HCT116 (cell line): ENCODE measurements around the gene GPX2. TPM values are rescaled to one million over a fixed set of nuclear protein-coding genes. Genes with fewer than 3 reads are reported as not detected.

Experiments used
- ATAC-seq: fragments of 200-7000 bp; cut with Tn5 transposase; 2 replicates; pipeline ENCODE4 v1.9.1; 2020; ENCODE audit warnings: mild to moderate bottlenecking, moderate library complexity
- BruUV-seq: library from RNA; stranded (reverse); fragments of 400-500 nt; replicated peaks from 2 replicates; lab custom pipeline; 2021; lab: Mats Ljungman, UMichigan
- CTCF ChIA-PET: fragments of 300-600 bp; sonication (Branson Sonifier 250); formaldehyde crosslinking; loops from one replicate; lab custom pipeline; 2021; ENCODE audit warnings: antibody characterized with exemption; lab: Charles Lee
- POLR2A ChIA-PET: fragments of 300-600, 350-600 bp; sonication (Branson Sonifier 250); formaldehyde crosslinking; loops from one replicate; lab custom pipeline; 2021; ENCODE audit warnings: antibody characterized with exemption; lab: Charles Lee
- RAD21 ChIA-PET, 2 experiments: fragments of 300-600 bp; sonication (Branson Sonifier 250); formaldehyde crosslinking; loops; one replicate each; lab custom pipeline; 2023; ENCODE audit warnings: low total read pairs in 2 of 2; ENCODE audit not compliant: uncharacterized antibody in 2 of 2, unreplicated experiment in 2 of 2, low non-redundant PET in 1 of 2; lab: Charles Lee
- DNase-seq: peaks from one replicate; pipeline ENCODE4 v3.0.0-alpha.2; 2010; ENCODE audit warnings: low read depth, low spot score
- H2AFZ ChIP-seq: fragments of 200-600 bp; shearing (Covaris generic), sonication (generic); 2 replicates; pipeline ENCODE4 v1.6.1; 2017; ENCODE audit warnings: low read depth, mixed run types, mixed read lengths, antibody characterized with exemption, low read length; ENCODE audit not compliant: poor library complexity, severe bottlenecking
- H3K27ac ChIP-seq: 2 replicates; pipeline ENCODE4 v1.5.1; 2012; ENCODE audit warnings: low read depth, low read length
- H3K27me3 ChIP-seq: fragments of 200-600 bp; sonication (generic); 2 replicates; pipeline ENCODE4 v1.6.1; 2016; ENCODE audit warnings: mixed run types, low read length, mixed read lengths; ENCODE audit not compliant: insufficient read depth
- H3K36me3 ChIP-seq, 2 experiments: fragments of 200-500 bp in 1 of 2; fragments of 200-600 bp in 1 of 2; sonication (Bioruptor generic) in 1 of 2; sonication (generic) in 1 of 2; 2 replicates each; pipeline versions ENCODE4 v1.5.1 to v1.6.1; 2014 to 2016; ENCODE audit warnings: low read length in 2 of 2, inconsistent platforms in 1 of 2, mixed read lengths in 1 of 2, mixed run types in 1 of 2; ENCODE audit not compliant: insufficient read depth in 2 of 2, control insufficient read depth in 1 of 2
- H3K4me1 ChIP-seq, 2 experiments: fragments of 200-600 bp in 1 of 2; sonication (generic) in 1 of 2; 2 replicates each; pipeline versions ENCODE4 v1.5.1 to v1.6.1; 2012 to 2017; ENCODE audit warnings: low read length in 2 of 2, inconsistent platforms in 1 of 2, mild to moderate bottlenecking in 1 of 2, mixed read lengths in 1 of 2, mixed run types in 1 of 2, moderate library complexity in 1 of 2; ENCODE audit not compliant: insufficient read depth in 2 of 2, control insufficient read depth in 1 of 2
- H3K4me2 ChIP-seq: fragments of 200-600 bp; sonication (generic); 2 replicates; pipeline ENCODE4 v1.6.1; 2017; ENCODE audit warnings: mixed run types, low read length, mixed read lengths
- H3K4me3 ChIP-seq, 2 experiments: fragments of 200-600 bp in 1 of 2; sonication (generic) in 1 of 2; replicated peaks in 1 of 2; 2 replicates each; pipeline ENCODE4 v1.5.1; 2011 to 2016; ENCODE audit warnings: low read length in 2 of 2, control low read depth in 1 of 2, low read depth in 1 of 2, mild to moderate bottlenecking in 1 of 2, mixed read lengths in 1 of 2, mixed run types in 1 of 2
- H3K79me2 ChIP-seq: fragments of 200-600 bp; sonication (generic); 2 replicates; pipeline ENCODE4 v1.6.1; 2017; ENCODE audit warnings: mild to moderate bottlenecking, mixed run types, low read length, moderate library complexity, mixed read lengths; ENCODE audit not compliant: insufficient read depth
- H3K9ac ChIP-seq: fragments of 200-600 bp; sonication (generic); 2 replicates; pipeline ENCODE4 v1.6.1; 2016; ENCODE audit warnings: low read length, mixed read lengths
- H3K9me2 ChIP-seq: fragments of 200-600 bp; sonication (generic), shearing (Covaris generic); 2 replicates; pipeline ENCODE4 v1.6.1; 2017; ENCODE audit warnings: mixed run types, mild to moderate bottlenecking, moderate library complexity; ENCODE audit not compliant: insufficient read depth
- H3K9me3 ChIP-seq, 2 experiments: fragments of 200-500 bp in 1 of 2; fragments of 200-600 bp in 1 of 2; sonication (Bioruptor generic) in 1 of 2; sonication (generic) in 1 of 2; 2 replicates each; pipeline ENCODE4 v1.6.1; 2014 to 2017; ENCODE audit warnings: low read length in 2 of 2, mixed read lengths in 2 of 2, inconsistent platforms in 1 of 2, low read depth in 1 of 2, mild to moderate bottlenecking in 1 of 2, mixed run types in 1 of 2, moderate library complexity in 1 of 2; ENCODE audit not compliant: control insufficient read depth in 1 of 2, insufficient read depth in 1 of 2
- H4K20me1 ChIP-seq: fragments of 200-600 bp; sonication (generic), shearing (Covaris generic); 2 replicates; pipeline ENCODE4 v1.6.1; 2017; ENCODE audit warnings: mixed run types, mild to moderate bottlenecking, moderate library complexity; ENCODE audit not compliant: insufficient read depth
- CEBPB ChIP-seq: IDR thresholded peaks from 2 replicates; pipeline ENCODE4 v1.6.1; 2012; ENCODE audit warnings: low read depth
- ELF1 ChIP-seq: IDR thresholded peaks from 2 replicates; pipeline ENCODE4 v1.6.1; 2012; ENCODE audit warnings: low read depth, borderline replicate concordance
- EZH2 ChIP-seq: fragments of 200-600 bp; sonication (generic); IDR thresholded peaks from 2 replicates; pipeline ENCODE4 v1.6.1; 2017; ENCODE audit warnings: antibody characterized with exemption, mixed run types
- EZH2phosphoT487 ChIP-seq: fragments of 200-600 bp; IDR thresholded peaks from 2 replicates; pipeline ENCODE4 v1.6.1; 2018; ENCODE audit warnings: antibody characterized with exemption, borderline replicate concordance
- FOSL1 ChIP-seq: IDR thresholded peaks from 2 replicates; pipeline ENCODE4 v1.6.1; 2012; ENCODE audit warnings: low read depth
- JUND ChIP-seq: IDR thresholded peaks from 2 replicates; pipeline ENCODE4 v1.6.1; 2012
- POLR2A ChIP-seq: IDR thresholded peaks from 2 replicates; pipeline ENCODE4 v1.7.0; 2011; ENCODE audit warnings: borderline replicate concordance; ENCODE audit not compliant: insufficient read depth, insufficient read length; ENCODE audit errors: extremely low read depth
- POLR2AphosphoS5 ChIP-seq: IDR thresholded peaks from 2 replicates; pipeline ENCODE4 v1.6.1; 2011; ENCODE audit warnings: mild to moderate bottlenecking, low read depth, low read length, moderate library complexity
- SIN3A ChIP-seq: IDR thresholded peaks from 2 replicates; pipeline ENCODE4 v1.6.1; 2012; ENCODE audit warnings: low read depth
- SP1 ChIP-seq: IDR thresholded peaks from 2 replicates; pipeline ENCODE4 v1.6.1; 2012; ENCODE audit warnings: low read depth
- SRF ChIP-seq: IDR thresholded peaks from 2 replicates; pipeline ENCODE4 v1.6.1; 2012; ENCODE audit warnings: low read depth
- TCF7L2 ChIP-seq: IDR thresholded peaks from 2 replicates; pipeline ENCODE4 v1.7.0; 2011; ENCODE audit warnings: borderline replicate concordance, inconsistent platforms; ENCODE audit not compliant: insufficient read depth, insufficient read length; ENCODE audit errors: extremely low read depth
- YY1 ChIP-seq: IDR thresholded peaks from 2 replicates; pipeline ENCODE4 v1.6.1; 2011; ENCODE audit warnings: low read length, low read depth, moderate library complexity, mild to moderate bottlenecking; ENCODE audit not compliant: insufficient replicate concordance; ENCODE audit errors: extremely low read depth
- intact Hi-C: fragments of 100-400 bp; cut with micrococcal nuclease; formaldehyde crosslinking; loops from 2 replicates; pipeline ENCODE4 v1.10.0; 2022
- total RNA-seq: library from RNA; stranded (reverse); gene quantifications from one replicate; pipeline ENCODE4 v1.2.1, GENCODE V29; 2021; ENCODE audit not compliant: unreplicated experiment
- TF ChIP-seq, protein P1 (sequence below): IDR thresholded peaks from 2 replicates; pipeline ENCODE4 v1.6.1; 2012

Gene GPX2
- total RNA-seq, 1 experiment from 2014 or later, result 0.61 TPM

GRCh38 chr14:64938972-64939816 is 3.4 kb downstream of the GPX2 start:
- H3K79me2 ChIP-seq, result no peaks in the 10 kb centered on the region; the same call in 1 of the 2 replicates
- H3K4me3 ChIP-seq, result no peak overlapping the region
- no peak overlapping the region for H3K27ac ChIP-seq
- peaks cover 0 to 2% of the 10 kb centered on the region in 2 experiments; a peak in 1 of 4 replicates for H3K36me3 ChIP-seq
- ChIA-PET POLR2A (no interaction called here), CTCF (no interaction called here), RAD21 (interaction anchor here in 1 of 2 experiments (0.5 kb wide), 1 partner anchor 270 kb away, joined by 3 read pairs; no protein-coding TSS in a partner anchor)
- DNase-seq (no peak), ATAC-seq (no peak)
- no peaks in the 10 kb centered on the region for H3K9me3 ChIP-seq
- no peak overlapping the region for H3K9ac ChIP-seq
- no peak overlapping the region for H3K4me2 ChIP-seq
- no peak for TF ChIP-seq JUND
- TF ChIP-seq TCF7L2, result no peak
- no peak for TF ChIP-seq EZH2
- TF ChIP-seq, protein P1, sequence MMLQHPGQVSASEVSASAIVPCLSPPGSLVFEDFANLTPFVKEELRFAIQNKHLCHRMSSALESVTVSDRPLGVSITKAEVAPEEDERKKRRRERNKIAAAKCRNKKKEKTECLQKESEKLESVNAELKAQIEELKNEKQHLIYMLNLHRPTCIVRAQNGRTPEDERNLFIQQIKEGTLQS, result no peak
- no peak for TF ChIP-seq ELF1
- TF ChIP-seq FOSL1, result no peak
- no peak for TF ChIP-seq SRF
- TF ChIP-seq SP1, result no peak
- TF ChIP-seq POLR2A, result no peak
- no peak for TF ChIP-seq SIN3A
- TF ChIP-seq CEBPB, result no peak
- TF ChIP-seq POLR2AphosphoS5, result no peak
- TF ChIP-seq EZH2phosphoT487, result no peak
- no peak for TF ChIP-seq YY1
- no peaks in the 10 kb centered on the region for H3K27me3 ChIP-seq
- no peaks in the 10 kb centered on the region for H4K20me1 ChIP-seq
- H2AFZ ChIP-seq, result no peak overlapping the region
- H3K9me2 ChIP-seq, result no peaks in the 10 kb centered on the region
- BruUV-seq, result no TSS peak
- no peaks in the 10 kb centered on the region for H3K4me1 ChIP-seq
- intact Hi-C loops, result no loop called here
